Tibial nerve (tissue), 4 donors: ENCODE results near the gene EAF1. TPM values are rescaled to one million over a fixed set of nuclear protein-coding genes. Genes with fewer than 3 reads are reported as not detected.

Experiments used
- DNase-seq, 2 donors: peaks; one replicate each; pipeline ENCODE4 v3.0.0-alpha.2; 2019; ENCODE audit warnings: low spot score in 2 of 2
- H3K27ac ChIP-seq, 4 donors: fragments of 200-600 bp; sonication (generic) in 3 of 4; one replicate each; pipeline ENCODE4 v1.5.1; 2017 to 2019; ENCODE audit warnings: mild to moderate bottlenecking in 1 of 4
- H3K27me3 ChIP-seq, 2 donors: fragments of 200-600 bp; sonication (generic) in 1 of 2; one replicate each; pipeline versions ENCODE4 v1.5.1 to v1.6.0; 2017 to 2019
- H3K36me3 ChIP-seq, 3 donors: fragments of 200-600 bp; sonication (generic); one replicate each; pipeline ENCODE4 v1.5.1; 2018 to 2019
- H3K4me1 ChIP-seq, 4 donors: fragments of 200-600 bp; sonication (generic) in 3 of 4; one replicate each; pipeline ENCODE4 v1.5.1; 2017 to 2019
- H3K4me3 ChIP-seq, 4 donors: fragments of 200-600 bp; sonication (generic) in 3 of 4; one replicate each; pipeline ENCODE4 v1.5.1; 2017 to 2019; ENCODE audit warnings: mild to moderate bottlenecking in 1 of 4, moderate library complexity in 1 of 4
- H3K9me3 ChIP-seq, 4 donors: fragments of 200-600 bp; sonication (generic) in 3 of 4; one replicate each; pipeline ENCODE4 v1.5.1; 2017 to 2019
- CTCF ChIP-seq, 5 experiments: fragments of 200-600 bp in 3 of 5; fragments of 450-650 bp in 2 of 5; sonication (generic) in 3 of 5; IDR thresholded peaks; one replicate each; pipeline ENCODE4 v1.5.1; 2016 to 2019; ENCODE audit warnings: antibody characterized with exemption in 5 of 5, mild to moderate bottlenecking in 3 of 5, moderate library complexity in 2 of 5
- EP300 ChIP-seq, 2 donors: sonication (generic); formaldehyde crosslinking; IDR thresholded peaks; one replicate each; pipeline ENCODE4 v1.6.1; 2017; ENCODE audit warnings: antibody characterized with exemption in 2 of 2, mild to moderate bottlenecking in 1 of 2
- POLR2A ChIP-seq, 2 donors: fragments of 450-650 bp; IDR thresholded peaks; one replicate each; pipeline ENCODE4 v1.6.1; 2017; ENCODE audit warnings: antibody characterized with exemption in 2 of 2, mild to moderate bottlenecking in 2 of 2, moderate library complexity in 2 of 2
- WGBS, 2 donors: methylation state at CpG; one replicate each; pipeline ENCODE4 v1.1.5; 2018; 5-methylcytosine and 5-hydroxymethylcytosine counted together
- total RNA-seq, 4 donors: library from RNA; depleted of rRNA; stranded (reverse); fragments of >200 nt; gene quantifications; one replicate each; pipeline ENCODE4 v1.1.0, GENCODE V29; 2016

The EAF1 gene
- total RNA-seq, 4 donors from 2014 or later = 16.5 to 26.4 (median 19.3) TPM

- WGBS, 2 donors = 95 to 97% methylated on average over 5 of the region's 5 CpGs
- peaks cover 0 to 71% (median 0%) of the 10 kb centered on the region in 3 donors for H3K36me3 ChIP-seq
- TF ChIP-seq POLR2A (IDR thresholded peaks at IDR 0.05) (no peak), EP300 (IDR thresholded peaks at IDR 0.05) (no peak), CTCF (IDR thresholded peaks at IDR 0.05) (no peak)
Observed at GRCh38 chr3:15452961-15453360, 25.6 kb downstream of the EAF1 start.

GRCh38 chr3:15453501-15453900 lies 26.1 kb downstream of the EAF1 start:
- Histone ChIP-seq H3K27ac (no peak overlapping the region), H3K9me3 (no peaks in the 10 kb centered on the region), H3K4me3 (no peak overlapping the region), H3K27me3 (no peaks in the 10 kb centered on the region), H3K4me1 (no peaks in the 10 kb centered on the region), H3K36me3 (peaks cover 0 to 77% (median 0%) of the 10 kb centered on the region in 3 donors)
- DNase-seq = no peak
- WGBS, 2 donors = 86 to 89% methylated on average over 8 of the region's 8 CpGs
- TF ChIP-seq POLR2A (IDR thresholded peaks at IDR 0.05) (no peak), CTCF (IDR thresholded peaks at IDR 0.05) (no peak), EP300 (IDR thresholded peaks at IDR 0.05) (no peak)

More at GRCh38 chr3:15452961-15453360, 25.6 kb downstream of the EAF1 start:
- Histone ChIP-seq H3K9me3 (no peaks in the 10 kb centered on the region), H3K4me1 (no peaks in the 10 kb centered on the region), H3K27me3 (no peaks in the 10 kb centered on the region), H3K4me3 (no peak overlapping the region), H3K27ac (no peak overlapping the region)
- DNase-seq = no peak

GRCh38 chr3:15453991-15454625 lies 26.7 kb downstream of the EAF1 start:
- Histone ChIP-seq H3K27me3 (no peaks in the 10 kb centered on the region), H3K4me1 (no peaks in the 10 kb centered on the region), H3K36me3 (peaks cover 0 to 83% (median 0%) of the 10 kb centered on the region in 3 donors), H3K4me3 (no peak overlapping the region), H3K27ac (no peak overlapping the region), H3K9me3 (no peaks in the 10 kb centered on the region)
- DNase-seq = no peak
- WGBS, 2 donors = 74 to 84% methylated on average over 9 of the region's 9 CpGs
- no peak for TF ChIP-seq POLR2A (IDR thresholded peaks at IDR 0.05)
- no peak for TF ChIP-seq CTCF (IDR thresholded peaks at IDR 0.05)
- TF ChIP-seq EP300 (IDR thresholded peaks at IDR 0.05) = no peak

- Histone ChIP-seq H3K9me3 (no peaks in the 10 kb centered on the region), H3K4me1 (no peaks in the 10 kb centered on the region), H3K4me3 (no peak overlapping the region), H3K27ac (no peak overlapping the region), H3K27me3 (no peaks in the 10 kb centered on the region), H3K36me3 (peaks cover 0 to 75% (median 0%) of the 10 kb centered on the region in 3 donors)
- no peak for TF ChIP-seq EP300 (IDR thresholded peaks at IDR 0.05)
- no peak for TF ChIP-seq CTCF (IDR thresholded peaks at IDR 0.05)
- TF ChIP-seq POLR2A (IDR thresholded peaks at IDR 0.05) = no peak
- no peak for DNase-seq
Observed at GRCh38 chr3:15454965-15455364, 27.6 kb downstream of the EAF1 start.

- Histone ChIP-seq H3K4me3 (no peak overlapping the region), H3K27me3 (no peaks in the 10 kb centered on the region), H3K36me3 (peaks cover 0 to 71% (median 0%) of the 10 kb centered on the region in 3 donors), H3K27ac (no peak overlapping the region), H3K4me1 (no peaks in the 10 kb centered on the region), H3K9me3 (no peaks in the 10 kb centered on the region)
- 76 to 80% methylated on average over 7 of the region's 7 CpGs for WGBS, 2 donors
- no peak for TF ChIP-seq EP300 (IDR thresholded peaks at IDR 0.05)
- no peak for DNase-seq
Observed at GRCh38 chr3:15455756-15456155, 28.4 kb downstream of the EAF1 start.
